Measurements from ENCODE around the gene HNRNPC.
A peak's percentile ranks its signal among the peaks of the same experiment; 100 is the strongest.
"Not testable (repeated sequence)": the region's sequence is repeated elsewhere in the genome, so short reads cannot be mapped to it uniquely, and the experiment has no call there.

The HNRNPC gene

DNA sequence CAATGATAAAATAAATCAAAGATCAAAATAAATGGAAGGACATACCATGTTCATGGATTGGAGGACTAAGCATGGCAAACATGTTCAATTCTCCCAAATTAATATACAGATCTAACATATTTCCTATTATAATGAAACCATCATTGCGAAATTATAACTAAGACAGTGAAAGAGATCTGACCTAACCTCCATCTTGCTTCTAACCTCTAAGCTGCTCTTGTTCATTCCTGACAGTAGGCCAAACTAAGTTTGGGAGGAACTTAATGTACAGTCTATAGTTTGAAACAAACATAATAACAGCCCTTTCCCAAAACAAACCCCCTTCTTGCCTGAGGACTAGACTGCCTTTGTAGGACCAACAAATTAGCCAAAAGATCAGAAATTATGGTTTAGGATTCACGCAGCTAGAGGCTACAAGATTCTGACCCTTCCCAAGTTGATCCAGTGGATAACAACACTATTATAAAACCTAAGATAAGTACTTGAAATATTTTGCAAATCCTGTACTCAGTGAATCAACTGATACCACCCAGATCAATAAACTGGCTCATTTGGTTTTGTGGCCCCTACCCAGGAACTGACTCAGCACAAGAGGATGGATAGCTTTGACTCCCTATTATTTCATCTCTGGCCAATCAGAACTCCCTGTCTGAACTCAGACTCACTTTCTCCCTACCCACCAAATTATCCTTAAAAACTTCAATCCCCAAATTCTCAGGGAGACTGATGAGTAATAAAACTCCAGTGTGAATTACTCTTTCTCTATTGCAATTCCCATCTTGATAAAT is 71.6 kb downstream of the HNRNPC start:
- DNase-seq (ENCODE audit: low read depth in 3 of 3, low spot score in 1 of 3) = no peak

DNA sequence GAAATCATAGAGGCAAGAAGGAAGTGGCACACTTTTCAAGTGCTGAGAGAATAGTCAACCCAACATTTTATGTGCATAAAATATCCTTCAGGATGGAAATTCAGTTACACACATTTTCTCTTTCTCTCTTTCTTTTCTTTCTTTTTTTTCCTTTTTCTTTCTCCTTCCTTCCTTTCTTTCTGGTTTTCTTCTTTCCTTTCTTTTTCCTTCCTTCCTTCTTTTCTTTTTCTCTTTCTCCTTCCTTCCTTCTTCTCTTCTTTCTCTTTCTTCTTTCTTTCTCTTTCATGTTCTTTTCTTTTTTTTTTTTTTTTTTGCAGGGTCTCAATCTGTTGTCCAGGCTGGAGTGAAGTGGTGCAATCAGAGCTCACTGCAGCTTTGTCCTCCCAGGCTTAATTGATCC is 74.6 kb downstream of the HNRNPC start:
- no peak for DNase-seq (ENCODE audit: low read depth in 3 of 3, low spot score in 1 of 3)

DNA sequence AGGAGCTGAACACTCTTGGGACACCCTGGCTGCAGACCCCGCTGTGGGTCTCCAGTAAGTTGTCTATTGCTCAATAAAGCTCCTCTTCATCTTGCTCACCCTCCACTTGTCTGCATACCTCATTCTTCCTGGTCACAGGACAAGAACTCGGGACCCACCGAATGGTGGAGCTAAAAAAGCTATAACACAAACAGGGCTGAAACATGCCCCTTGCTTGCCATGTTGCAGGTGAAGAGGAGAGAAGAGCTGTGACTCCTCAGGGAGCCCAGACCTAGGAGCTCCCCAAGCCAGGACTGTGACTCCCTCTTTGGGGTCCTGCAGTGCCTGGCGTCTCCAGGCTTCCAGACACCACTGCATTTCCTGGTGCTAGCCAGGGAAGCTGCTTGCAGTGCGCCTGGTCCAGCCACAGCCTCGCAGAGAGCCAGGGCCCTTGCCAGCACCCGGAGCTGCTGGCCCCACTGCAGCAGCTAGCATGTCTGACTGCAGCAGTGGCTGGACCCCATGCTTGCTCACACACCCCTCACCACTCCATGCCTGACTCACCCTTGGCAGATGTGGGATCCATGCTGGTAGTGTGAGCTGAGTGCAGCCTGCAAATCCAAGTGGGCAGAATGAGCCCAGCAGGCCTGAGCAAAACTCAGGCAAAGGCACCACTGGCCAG is 76.2 kb downstream of the HNRNPC start:
- DNase-seq (ENCODE audit: low read depth in 3 of 3, low spot score in 1 of 3) = no peak

DNA sequence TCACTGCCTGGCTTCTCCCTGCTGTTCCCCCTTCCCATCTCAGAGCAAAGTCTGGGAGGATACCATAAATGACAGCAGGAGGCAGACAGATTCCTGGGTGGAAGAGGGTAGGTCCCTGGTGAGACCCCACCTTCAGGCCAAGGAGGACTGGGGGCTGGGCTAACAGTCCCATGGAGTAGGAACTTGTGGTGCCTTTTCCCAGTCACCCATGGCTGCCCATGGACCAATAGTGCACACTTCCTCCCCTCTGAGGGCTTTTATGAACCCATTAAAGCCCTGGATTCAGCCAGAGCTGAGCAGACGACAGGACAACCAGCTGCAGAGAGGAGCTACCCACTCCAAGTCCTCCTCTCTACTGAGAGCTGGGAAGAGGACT is 76.8 kb downstream of the HNRNPC start:
- no peak for DNase-seq (ENCODE audit: low read depth in 3 of 3, low spot score in 1 of 3)

DNA sequence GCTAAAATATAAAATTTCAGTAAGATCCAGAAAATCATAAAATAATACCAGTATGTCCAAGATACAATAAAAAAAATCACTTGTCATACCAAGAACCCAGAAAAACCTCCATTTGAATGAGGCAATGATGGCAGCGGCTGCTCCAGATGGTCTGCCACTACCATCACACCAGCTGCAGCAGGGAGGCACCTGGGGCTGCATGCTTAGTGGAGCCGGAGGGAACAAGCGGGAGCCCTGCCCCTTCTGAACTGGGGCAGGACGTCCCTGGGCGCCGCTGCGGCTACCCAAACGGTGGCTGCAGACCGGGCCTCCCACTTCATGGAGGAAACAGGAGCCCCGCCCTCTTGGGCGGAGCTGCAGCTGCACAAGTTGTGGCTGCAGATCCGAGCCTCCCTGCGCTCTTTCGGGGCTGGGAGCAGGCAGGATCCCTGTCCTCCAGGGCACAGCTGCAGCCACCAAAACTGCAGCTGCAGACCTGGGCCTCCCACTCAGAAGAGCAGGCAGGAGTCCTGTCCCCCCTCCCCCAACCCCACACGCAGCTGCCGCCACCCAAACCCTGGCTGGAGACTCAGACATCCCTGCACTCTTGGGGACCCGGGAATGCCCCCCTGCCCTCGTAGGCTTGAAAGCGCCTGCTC is 77.3 kb downstream of the HNRNPC start:
- DNase-seq (ENCODE audit: low read depth in 3 of 3, low spot score in 1 of 3) = peak; percentile 18 to 37 (median 19)

DNA sequence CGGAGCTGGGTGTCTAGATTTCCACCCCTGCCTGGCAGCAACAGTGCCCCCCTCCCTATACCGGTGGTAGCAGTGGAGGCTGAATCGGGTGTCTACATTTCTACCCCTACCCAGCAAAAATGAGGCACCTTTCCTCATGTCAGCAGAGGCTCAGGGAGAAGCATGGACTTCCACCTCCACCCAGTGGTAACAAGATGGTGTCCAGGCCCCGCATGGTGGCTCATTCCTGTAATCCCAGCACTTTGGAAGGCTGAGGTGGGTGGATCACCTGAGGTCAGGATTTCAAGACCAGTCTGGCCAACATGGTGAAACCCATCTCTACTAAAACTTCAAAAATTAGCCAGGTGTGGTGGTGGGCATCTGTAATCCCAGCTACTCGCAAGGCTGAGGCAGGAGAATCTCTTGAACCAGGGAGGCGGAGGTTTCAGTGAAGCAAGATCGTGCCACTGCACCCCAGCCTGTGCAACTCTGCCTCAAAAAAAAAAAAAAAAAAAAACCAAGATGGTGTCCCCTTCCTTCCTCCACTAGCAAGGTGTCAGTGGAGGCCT is 77.9 kb downstream of the HNRNPC start:
- DNase-seq (ENCODE audit: low read depth in 3 of 3, low spot score in 1 of 3) = no peak

DNA sequence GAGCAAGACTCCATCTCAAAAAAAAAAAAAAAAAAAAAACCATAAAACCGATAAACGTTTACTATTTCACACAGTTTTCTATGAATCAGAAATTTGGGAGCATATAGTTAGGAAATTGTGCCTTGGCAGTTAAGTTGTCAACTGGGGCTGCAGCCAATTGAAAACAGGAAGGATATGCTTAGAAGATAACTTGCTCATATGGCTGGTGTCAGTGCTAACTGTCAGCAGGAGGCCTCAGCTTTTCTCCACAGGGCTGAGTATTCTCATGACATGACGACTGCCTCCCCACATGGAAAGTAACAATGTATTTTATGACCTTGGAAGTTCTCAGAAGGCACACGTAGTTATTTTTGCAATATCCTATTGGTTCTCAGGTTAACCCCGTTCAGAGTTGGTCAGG is 83.8 kb downstream of the HNRNPC start:
- no peak for DNase-seq (ENCODE audit: low read depth in 3 of 3, low spot score in 1 of 3)

DNA sequence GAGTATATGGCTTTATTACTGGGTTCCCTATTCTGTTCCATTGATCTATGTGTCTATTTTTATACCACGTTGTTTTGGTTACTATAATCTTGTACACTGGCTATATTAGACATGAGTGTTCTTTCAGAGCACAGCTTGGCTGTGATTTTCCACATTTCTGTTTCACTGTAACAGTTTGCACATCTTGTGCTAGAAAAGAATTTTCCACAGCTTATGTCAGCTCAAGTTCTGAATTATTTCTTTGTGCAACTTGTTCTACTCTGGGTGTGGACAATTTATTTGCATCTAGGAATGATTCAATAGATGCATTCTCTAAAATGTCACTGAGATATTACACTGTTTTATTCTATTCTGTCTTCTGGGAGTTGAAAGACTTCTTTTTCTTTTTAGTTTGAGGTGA is 85.0 kb downstream of the HNRNPC start:
- no peak for DNase-seq (ENCODE audit: low read depth in 3 of 3, low spot score in 1 of 3)

DNA sequence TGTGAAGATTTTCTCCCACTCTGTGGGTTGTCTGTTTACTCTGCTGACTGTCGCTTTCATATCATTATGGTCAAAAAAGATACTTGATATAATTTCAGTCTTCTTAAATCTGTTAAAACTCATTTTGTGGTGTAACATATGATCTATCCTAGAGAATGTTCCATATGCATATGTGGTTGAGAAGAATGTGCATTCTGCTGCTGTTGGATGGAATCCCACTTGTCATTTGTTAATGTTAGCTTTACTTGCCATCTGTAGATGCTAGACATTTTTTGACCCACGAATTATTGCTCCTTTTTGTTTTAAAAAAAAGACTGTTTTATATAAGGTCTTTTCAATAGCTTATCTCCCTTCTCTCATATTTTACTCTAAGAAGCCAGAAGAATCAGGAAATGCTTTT is 87.1 kb downstream of the HNRNPC start:
- no peak for DNase-seq (ENCODE audit: low read depth in 3 of 3, low spot score in 1 of 3)

DNA sequence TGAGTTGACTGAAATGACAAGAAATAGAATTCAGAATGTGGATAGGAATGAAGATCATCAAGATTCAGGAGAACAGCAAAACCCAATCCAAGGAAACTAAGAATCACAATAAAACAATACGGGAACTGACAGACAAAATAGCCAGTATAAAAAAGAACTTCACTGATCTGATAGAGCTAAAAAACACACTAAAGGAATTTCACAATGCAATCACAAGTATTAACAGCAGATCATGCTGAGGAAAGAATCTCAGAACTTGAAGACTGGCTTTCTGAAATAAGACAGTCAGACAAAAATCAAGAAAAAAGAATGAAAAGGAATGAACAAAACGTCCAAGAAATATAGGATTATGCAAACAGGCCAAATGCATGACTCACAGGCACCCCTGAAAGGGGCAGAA is 98.1 kb downstream of the HNRNPC start:
- no peak for DNase-seq (ENCODE audit: low read depth in 3 of 3, low spot score in 1 of 3)

DNA sequence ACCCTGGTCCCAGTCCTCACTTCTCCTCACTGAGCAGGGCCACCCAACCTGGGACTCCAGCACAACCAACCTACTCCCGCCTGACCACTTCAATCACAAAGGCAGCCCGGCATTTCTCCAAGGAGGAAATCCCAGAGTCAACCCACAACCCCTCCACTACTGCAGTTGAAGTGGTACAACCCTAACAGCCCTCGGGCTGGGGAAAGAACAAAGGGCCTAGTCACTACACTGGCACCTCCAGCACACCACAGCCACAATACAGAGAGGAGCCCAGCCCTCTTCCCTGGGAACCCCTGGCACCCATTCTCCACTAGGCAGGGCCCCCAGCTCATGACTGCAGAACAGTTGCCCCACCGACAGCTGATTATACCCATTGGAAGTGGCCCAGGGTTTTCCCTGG is 99.7 kb downstream of the HNRNPC start:
- DNase-seq (ENCODE audit: low read depth in 3 of 3, low spot score in 1 of 3) = no peak

DNA sequence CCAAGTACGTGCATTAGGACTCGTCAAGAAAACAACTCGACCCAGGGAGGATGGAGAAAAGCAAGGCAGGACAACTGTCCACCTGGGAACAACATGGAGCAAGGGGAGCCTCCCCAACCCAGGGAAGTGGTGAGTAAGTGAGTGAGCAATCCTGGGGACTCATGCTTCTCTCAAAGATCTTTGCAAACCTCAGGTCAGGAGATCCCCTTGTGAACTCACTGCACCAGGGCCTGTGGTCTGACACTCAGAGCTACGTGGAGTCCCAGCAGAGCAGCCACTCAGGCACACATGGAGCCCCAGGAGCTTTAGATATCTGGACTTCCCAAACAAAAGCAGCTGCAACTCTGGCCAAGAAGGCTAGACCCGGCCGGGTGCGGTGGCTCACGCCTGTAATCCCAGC is 101.2 kb downstream of the HNRNPC start:
- no peak for DNase-seq (ENCODE audit: low read depth in 3 of 3, low spot score in 1 of 3)

DNA sequence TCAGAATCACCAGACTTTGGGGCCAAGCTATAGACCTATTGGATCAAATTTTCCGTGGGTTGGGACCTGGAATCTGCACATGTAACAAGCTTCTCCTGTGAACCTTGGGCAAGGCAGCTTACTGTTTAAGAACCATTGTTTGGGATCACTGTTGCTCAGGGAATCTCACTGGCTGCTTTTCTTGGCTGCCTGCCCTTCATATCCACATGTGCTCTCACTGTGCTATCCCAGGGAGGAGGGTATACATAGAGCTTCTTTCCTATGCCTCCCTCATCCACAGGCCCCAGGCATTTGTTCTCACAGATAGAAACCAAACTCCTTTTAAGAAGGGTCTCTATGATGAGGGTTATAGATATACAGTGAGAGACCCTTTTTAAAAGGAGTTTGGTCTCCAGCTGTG is 103.6 kb downstream of the HNRNPC start:
- not testable (repeated sequence) for DNase-seq (ENCODE audit: low read depth in 3 of 3, low spot score in 1 of 3)

DNA sequence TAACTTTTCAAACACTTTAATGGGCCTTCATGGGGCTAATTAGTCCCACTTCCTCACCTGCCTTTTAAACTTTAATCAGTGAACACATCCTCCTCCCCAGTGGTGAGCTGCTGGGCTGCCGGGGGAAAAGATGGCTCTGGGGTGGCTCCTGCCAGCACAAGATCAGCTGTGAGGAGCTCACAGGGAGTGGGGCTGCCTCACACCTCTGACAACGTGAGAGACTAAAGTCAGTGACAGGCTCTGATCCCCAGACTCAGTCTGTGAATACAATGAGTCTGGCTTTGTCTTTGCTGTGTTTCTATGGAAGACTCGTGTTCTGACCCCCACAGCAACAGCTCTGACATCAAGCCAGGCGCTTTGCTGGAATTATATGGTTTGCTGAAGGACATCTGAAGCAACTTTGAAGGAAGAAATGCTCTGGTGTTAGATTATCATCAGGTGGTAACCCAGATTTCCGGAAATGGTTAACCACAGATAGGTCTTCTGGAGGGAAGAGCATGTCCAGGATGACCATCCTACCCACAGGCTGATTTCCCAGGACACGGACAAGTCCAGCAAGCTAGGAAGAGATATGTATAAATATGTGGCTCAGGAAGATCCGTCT is 104.1 kb downstream of the HNRNPC start:
- not testable (repeated sequence) for DNase-seq (ENCODE audit: low read depth in 3 of 3, low spot score in 1 of 3)

DNA sequence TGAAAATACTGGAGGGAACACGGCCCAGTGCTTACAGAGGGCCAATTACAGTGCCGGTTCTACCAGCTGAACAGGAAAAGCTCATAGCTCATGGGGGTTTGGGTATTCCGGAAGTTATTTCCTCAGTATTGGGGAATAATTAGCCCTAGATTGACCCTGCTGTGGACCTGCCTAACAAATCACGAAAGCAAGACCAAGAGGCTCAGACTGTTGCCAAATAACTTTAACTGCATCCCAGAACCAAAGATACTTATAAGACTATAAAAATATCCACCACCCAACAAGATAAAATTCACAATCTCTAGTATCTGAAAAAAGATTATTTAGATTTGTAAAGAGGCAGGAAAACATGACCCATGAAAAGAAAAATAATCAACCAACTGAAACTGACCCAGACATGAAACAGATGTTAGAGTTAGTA is 105.4 kb downstream of the HNRNPC start:
- DNase-seq (ENCODE audit: low read depth in 3 of 3, low spot score in 1 of 3) = no peak

DNA sequence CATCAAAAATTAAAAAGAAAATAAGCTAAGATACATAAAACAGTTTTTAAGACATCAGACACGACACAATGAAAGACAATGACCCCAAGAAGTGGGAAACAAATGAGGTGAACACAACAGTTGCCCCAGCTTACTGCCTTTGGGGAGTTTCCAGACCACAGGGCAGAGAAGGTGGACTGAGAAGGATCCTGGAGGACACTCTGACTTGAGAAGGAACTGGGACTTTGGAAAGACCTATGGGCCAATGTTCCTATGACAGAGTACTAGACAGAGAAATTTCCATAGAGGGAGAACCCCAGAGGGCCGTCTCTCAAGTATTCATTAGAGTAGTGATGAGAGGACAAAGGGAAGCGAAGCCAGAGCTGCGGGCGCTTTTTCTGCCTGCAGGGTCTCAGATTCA is 107.2 kb downstream of the HNRNPC start:
- no peak for DNase-seq (ENCODE audit: low read depth in 3 of 3, low spot score in 1 of 3)

DNA sequence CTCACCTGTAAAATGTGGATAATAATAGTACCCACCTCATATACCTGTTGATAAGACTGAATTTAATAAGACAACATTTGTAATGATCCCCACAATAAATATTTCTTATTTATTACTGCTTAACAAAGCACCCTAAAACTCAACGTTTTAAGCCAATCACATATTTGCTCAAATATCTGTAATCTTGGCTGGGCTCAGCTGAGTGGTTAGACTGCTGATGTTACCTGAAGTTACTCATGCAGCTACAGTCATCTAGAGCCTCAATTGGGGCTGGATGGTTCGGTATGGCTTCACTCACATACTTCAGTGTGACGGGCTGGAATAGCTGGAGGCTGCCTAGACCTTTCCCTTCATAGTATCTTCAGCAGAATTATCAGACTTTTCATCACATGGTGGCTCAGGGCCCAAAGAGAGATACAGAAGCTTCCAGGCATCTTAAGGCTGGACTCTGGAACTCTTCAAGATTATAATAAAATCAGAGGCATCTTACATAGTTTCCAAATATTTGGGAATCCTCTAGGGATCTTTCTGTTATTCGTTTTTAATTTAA is 109.1 kb downstream of the HNRNPC start:
- no peak for DNase-seq (ENCODE audit: low read depth in 3 of 3, low spot score in 1 of 3)

Data from stimulated activated CD4-positive, alpha-beta T cell treated with anti-CD3 and anti-CD28 coated beads, TNF-alpha, amount 100 ng/mL, for 1 hour (primary cell).